Pons (tissue), 1 donor: ENCODE measurements around the gene IVD.

Source experiments
- DNase-seq: peaks from one replicate; pipeline ENCODE4 v3.0.0-alpha.2; 2016; ENCODE audit warnings: low spot score

The IVD gene

GRCh38 chr15:40415226-40415625 lies 9.6 kb downstream of the IVD start:
- DNase-seq: no peak

- no peak for DNase-seq
These were observed 10.5 kb downstream of the IVD start for GRCh38 chr15:40416056-40416455.

GRCh38 chr15:40418126-40418525 lies 12.5 kb downstream of the IVD start:
- no peak for DNase-seq

- no peak for DNase-seq
These were observed 14.6 kb downstream of the IVD start for GRCh38 chr15:40420071-40420713.

- DNase-seq: no peak
These were observed 15.2 kb downstream of the IVD start for GRCh38 chr15:40420793-40421192.

- no peak for DNase-seq
These were observed 15.9 kb downstream of the IVD start for GRCh38 chr15:40421246-40422157.

- no peak for DNase-seq
These were observed 19.0 kb downstream of the IVD start for GRCh38 chr15:40424483-40425115.

GRCh38 chr15:40425681-40426080 lies 20.1 kb downstream of the IVD start:
- no peak for DNase-seq

GRCh38 chr15:40427188-40427587 lies 21.6 kb downstream of the IVD start:
- no peak for DNase-seq

GRCh38 chr15:40428185-40428584 lies 22.6 kb downstream of the IVD start:
- DNase-seq: no peak

GRCh38 chr15:40429068-40429710 lies 23.6 kb downstream of the IVD start:
- DNase-seq: no peak

- DNase-seq: no peak
These were observed 24.7 kb downstream of the IVD start for GRCh38 chr15:40430271-40430805.

- no peak for DNase-seq
These were observed 29.6 kb downstream of the IVD start for GRCh38 chr15:40435023-40435709.

GRCh38 chr15:40435710-40436089 lies 30.1 kb downstream of the IVD start:
- no peak for DNase-seq

GRCh38 chr15:40436116-40436891 lies 30.7 kb downstream of the IVD start:
- no peak for DNase-seq

GRCh38 chr15:40436892-40437751 lies 31.5 kb downstream of the IVD start:
- no peak for DNase-seq

- no peak for DNase-seq
These were observed 32.4 kb downstream of the IVD start for GRCh38 chr15:40437752-40438687.

GRCh38 chr15:40438712-40439111 lies 33.1 kb downstream of the IVD start:
- DNase-seq: no peak
